GM13976 (cell line): ENCODE data around the gene TRMT5.

Experiments used
- DNase-seq: peaks from one replicate; pipeline ENCODE4 v3.0.0; 2012; ENCODE audit warnings: low spot score
- CTCF ChIP-seq: IDR thresholded peaks from 2 replicates; pipeline ENCODE4 v1.5.1; 2012; ENCODE audit warnings: borderline replicate concordance, mild to moderate bottlenecking; ENCODE audit not compliant: insufficient read depth; ENCODE audit errors: extremely low read depth, missing control alignments, control extremely low read depth
- in situ Hi-C: fragments of 300-500 bp; cut with MboI; formaldehyde crosslinking; loops from one replicate; pipeline ENCODE4 v1.12.0; 2022; ENCODE audit warnings: low sequenced_read_pairs, mixed read lengths, inconsistent platforms; ENCODE audit not compliant: unreplicated experiment

TRMT5 gene

GRCh38 chr14:60968099-60968498, 12.8 kb downstream of the TRMT5 start:
- in situ Hi-C loops, result no loop called here
- DNase-seq, result no peak
- no peak for TF ChIP-seq CTCF

- in situ Hi-C loops, result no loop called here
- TF ChIP-seq CTCF, result no peak
- DNase-seq, result no peak
These were observed 15.5 kb downstream of the TRMT5 start for GRCh38 chr14:60965402-60965801.

- no peak for TF ChIP-seq CTCF
- no peak for DNase-seq
- in situ Hi-C loops, result no loop called here
These were observed 16.0 kb downstream of the TRMT5 start for GRCh38 chr14:60964904-60965303.

GRCh38 chr14:60963761-60964160, 17.1 kb downstream of the TRMT5 start:
- TF ChIP-seq CTCF, result no peak
- in situ Hi-C loops, result no loop called here
- DNase-seq, result no peak

GRCh38 chr14:60958146-60958545, 22.7 kb downstream of the TRMT5 start:
- no peak for TF ChIP-seq CTCF
- no peak for DNase-seq
- in situ Hi-C loops, result no loop called here

GRCh38 chr14:60956632-60957031, 24.2 kb downstream of the TRMT5 start:
- no peak for DNase-seq
- in situ Hi-C loops, result no loop called here
- TF ChIP-seq CTCF, result no peak

- DNase-seq, result no peak
- in situ Hi-C loops, result no loop called here
- no peak for TF ChIP-seq CTCF
These were observed 24.7 kb downstream of the TRMT5 start for GRCh38 chr14:60956202-60956601.
